Osteocyte (in vitro differentiated cells): ENCODE data around the gene HMX1. TPM values are rescaled to one million over a fixed set of nuclear protein-coding genes. Genes with fewer than 3 reads are reported as not detected.

ENCODE experiments used
- DNase-seq: peaks from one replicate; pipeline ENCODE4 v3.0.0; 2021; ENCODE audit warnings: mixed read lengths; ENCODE audit not compliant: unreplicated experiment; ENCODE audit errors: extremely low spot score
- H3K27ac Mint-ChIP-seq: one replicate; pipeline ENCODE4 v1.8.0; 2021; ENCODE audit warnings: mild to moderate bottlenecking, mixed read lengths; ENCODE audit not compliant: unreplicated experiment
- H3K27me3 Mint-ChIP-seq: one replicate; pipeline ENCODE4 v1.8.0; 2021; ENCODE audit warnings: mixed read lengths; ENCODE audit not compliant: unreplicated experiment
- H3K36me3 Mint-ChIP-seq: one replicate; pipeline ENCODE4 v1.8.0; 2021; ENCODE audit warnings: mixed read lengths; ENCODE audit not compliant: unreplicated experiment
- H3K4me1 Mint-ChIP-seq: one replicate; pipeline ENCODE4 v1.8.0; 2021; ENCODE audit warnings: mixed read lengths; ENCODE audit not compliant: unreplicated experiment
- H3K4me3 Mint-ChIP-seq: one replicate; pipeline ENCODE4 v1.8.0; 2021; ENCODE audit warnings: mild to moderate bottlenecking, moderate library complexity, mixed read lengths; ENCODE audit not compliant: unreplicated experiment
- H3K9me3 Mint-ChIP-seq: one replicate; pipeline ENCODE4 v1.8.0; 2021; ENCODE audit warnings: mixed read lengths; ENCODE audit not compliant: unreplicated experiment
- CTCF ChIP-seq: fragments of 200-600 bp; sonication (generic); IDR thresholded peaks from 2 replicates; pipeline ENCODE4 v1.5.0; 2021; ENCODE audit warnings: antibody characterized with exemption, mild to moderate bottlenecking, moderate library complexity
- total RNA-seq: library from RNA; stranded (reverse); gene quantifications from 2 replicates; pipeline ENCODE4 v1.2.1, GENCODE V29; 2021

HMX1 gene
- total RNA-seq, 1 donor from 2014 or later: 3.5 TPM

- peak; percentile 38 for DNase-seq
- Mint-ChIP-seq H3K9me3 (no peaks in the 10 kb centered on the region), H3K27ac (no peak overlapping the region), H3K27me3 (peaks cover 5% of the 10 kb centered on the region), H3K4me1 (no peaks in the 10 kb centered on the region), H3K36me3 (no peaks in the 10 kb centered on the region), H3K4me3 (no peak overlapping the region)
- TF ChIP-seq CTCF: no peak
Observed at GRCh38 chr4:8838296-8838960, 33.2 kb downstream of the HMX1 start.

GRCh38 chr4:8837181-8837841 lies 34.3 kb downstream of the HMX1 start:
- peak; percentile 59 for DNase-seq
- H3K4me3 Mint-ChIP-seq: no peak overlapping the region
- no peaks in the 10 kb centered on the region for H3K4me1 Mint-ChIP-seq
- H3K9me3 Mint-ChIP-seq: no peaks in the 10 kb centered on the region
- H3K27me3 Mint-ChIP-seq: peaks cover 5% of the 10 kb centered on the region
- H3K27ac Mint-ChIP-seq: no peak overlapping the region
- no peak for TF ChIP-seq CTCF
- H3K36me3 Mint-ChIP-seq: no peaks in the 10 kb centered on the region

GRCh38 chr4:8836664-8837171 lies 34.9 kb downstream of the HMX1 start:
- no peak for TF ChIP-seq CTCF
- H3K27me3 Mint-ChIP-seq: peaks cover 5% of the 10 kb centered on the region

GRCh38 chr4:8835521-8836365 lies 35.9 kb downstream of the HMX1 start:
- no peaks in the 10 kb centered on the region for H3K4me1 Mint-ChIP-seq
- no peak for TF ChIP-seq CTCF
- H3K27me3 Mint-ChIP-seq: peaks cover 5% of the 10 kb centered on the region
- no peaks in the 10 kb centered on the region for H3K36me3 Mint-ChIP-seq
- H3K9me3 Mint-ChIP-seq: no peaks in the 10 kb centered on the region
- peak; percentile 51 for DNase-seq
- H3K27ac Mint-ChIP-seq: no peak overlapping the region
- no peak overlapping the region for H3K4me3 Mint-ChIP-seq

More at GRCh38 chr4:8836664-8837171, 34.9 kb downstream of the HMX1 start:
- Mint-ChIP-seq H3K27ac (no peak overlapping the region), H3K36me3 (no peaks in the 10 kb centered on the region), H3K9me3 (no peaks in the 10 kb centered on the region), H3K4me3 (no peak overlapping the region), H3K4me1 (no peaks in the 10 kb centered on the region)
- peak; percentile 75 for DNase-seq
